Adrenal gland (tissue), 12 donors: ENCODE results near the gene SIAE. TPM values are rescaled to one million over a fixed set of nuclear protein-coding genes. Genes with fewer than 3 reads are reported as not detected.

ENCODE experiments used
- DNase-seq, 7 donors: peaks; one replicate each; pipeline ENCODE4 v3.0.0-alpha.2; 2019 to 2020
- H3K27ac ChIP-seq, 5 donors: fragments of 200-600 bp; sonication (generic) in 4 of 5; 1 replicate in 3 of 5; 2 replicates in 2 of 5; pipeline versions ENCODE4 v1.5.1 to v1.8.0; 2016 to 2020; ENCODE audit warnings: mild to moderate bottlenecking in 1 of 5
- H3K27me3 ChIP-seq: fragments of 200-600 bp; 2 replicates; pipeline ENCODE4 v1.8.0; 2021
- H3K36me3 ChIP-seq, 2 donors: fragments of 200-600 bp; replicated peaks in 1 of 2; 1 replicate in 1 of 2; 2 replicates in 1 of 2; pipeline versions ENCODE4 v1.5.1 to v1.8.0; 2018 to 2022
- H3K4me1 ChIP-seq, 2 donors: fragments of 200-600 bp; replicated peaks in 1 of 2; 1 replicate in 1 of 2; 2 replicates in 1 of 2; pipeline versions ENCODE4 v1.5.1 to v1.8.0; 2018 to 2021
- H3K4me3 ChIP-seq, 4 donors: fragments of 200-600 bp; sonication (generic) in 3 of 4; one replicate each; pipeline ENCODE4 v1.5.1; 2016 to 2018
- H3K9me3 ChIP-seq, 3 donors: fragments of 200-600 bp; sonication (generic) in 1 of 3; replicated peaks in 1 of 3; 1 replicate in 2 of 3; 2 replicates in 1 of 3; pipeline versions ENCODE4 v1.5.1 to v1.8.0; 2016 to 2021
- CTCF ChIP-seq, 6 experiments: fragments of 450-650 bp in 4 of 6; fragments of 200-600 bp in 2 of 6; sonication (generic) in 1 of 6; IDR thresholded peaks; 1 replicate in 5 of 6; 2 replicates in 1 of 6; pipeline versions ENCODE4 v1.5.1 to v1.8.0; 2016 to 2021; ENCODE audit warnings: antibody characterized with exemption in 6 of 6, mild to moderate bottlenecking in 2 of 6, moderate library complexity in 1 of 6
- POLR2A ChIP-seq, 2 donors: fragments of 450-650 bp; IDR thresholded peaks; one replicate each; pipeline ENCODE4 v1.6.1; 2017; ENCODE audit warnings: antibody characterized with exemption in 2 of 2, mild to moderate bottlenecking in 2 of 2, moderate library complexity in 1 of 2
- WGBS, 4 donors: extraction: QIAGEN DNeasy Blood & Tissue Kit in 2 of 4; methylation state at CpG; one replicate each; pipeline versions ENCODE4 v1.1.5 to v1.1.7; 2013 to 2017; 5-methylcytosine and 5-hydroxymethylcytosine counted together
- intact Hi-C, 2 donors: fragments of 100-400 bp; cut with DNase I; formaldehyde crosslinking; loops; one replicate each; pipeline versions ENCODE4 v1.14.1 to v1.15.0; 2022 to 2023
- polyA plus RNA-seq, 3 donors: library from polyadenylated mRNA; stranded (reverse); fragments of 200-250 nt in 2 of 3; fragments of 350-450 nt in 1 of 3; fragmentation: Illumina TruSeq in 1 of 3; extraction: RNeasy Lipid Tissue Mini Kit (QIAGEN cat#74804) in 1 of 3; gene quantifications; one replicate each; pipeline ENCODE4 v1.2.3, GENCODE V29; 2013 to 2014
- total RNA-seq, 9 donors: library from RNA; depleted of rRNA in 4 of 9; stranded (reverse); fragments of >200 nt in 4 of 9; fragments of 120-200 nt in 1 of 9; fragmentation: NEBNext Ultra II Directional in 1 of 9; extraction: Animal tissue kit (Norgen Biotek cat#: 25700) in 1 of 9; gene quantifications; one replicate each; pipeline versions ENCODE4 v1.1.0 to v1.2.4, GENCODE V29; 2013 to 2023
- donor health status: healthy with polysubstance abuse.
- donor health status: Bipolar disorder and iron deficiency.
- donor health status: DM: yes; HTN: yes; CAD: no.
- donor health status: DM: no; HTN: no; CAD: no.
- donor health status: DM: no; HTN: no; CAD: no.
- donor health status: DM: yes; HTN: yes; CAD: no.

SIAE gene
- total and polyA plus RNA-seq, 12 donors, result 6.4 to 50.0 (median 29.0) TPM

GRCh38 chr11:124643605-124644425 is 29.7 kb downstream of the SIAE start:
- 24 to 27% (median 25%) methylated on average over 3 of the region's 3 CpGs for WGBS, 4 donors
- no peak for DNase-seq
- no peak for TF ChIP-seq CTCF (IDR thresholded peaks at IDR 0.05)
- TF ChIP-seq POLR2A (IDR thresholded peaks at IDR 0.05), result no peak
- Histone ChIP-seq H3K27ac (no peak overlapping the region), H3K4me3 (no peak overlapping the region), H3K36me3 (peaks cover 0 to 4% of the 10 kb centered on the region in 2 donors), H3K27me3 (no peaks in the 10 kb centered on the region), H3K9me3 (no peaks in the 10 kb centered on the region), H3K4me1 (no peaks in the 10 kb centered on the region)
- intact Hi-C loops, result no loop called here

GRCh38 chr11:124643042-124643604 is 30.4 kb downstream of the SIAE start:
- Histone ChIP-seq H3K9me3 (no peaks in the 10 kb centered on the region), H3K4me1 (no peaks in the 10 kb centered on the region), H3K36me3 (peaks cover 0 to 8% of the 10 kb centered on the region in 2 donors), H3K27me3 (no peaks in the 10 kb centered on the region), H3K4me3 (no peak overlapping the region), H3K27ac (no peak overlapping the region)
- no peak for TF ChIP-seq POLR2A (IDR thresholded peaks at IDR 0.05)
- 80 to 85% (median 82%) methylated on average over 10 of the region's 10 CpGs for WGBS, 4 donors
- intact Hi-C loops, result no loop called here
- DNase-seq, result no peak

- WGBS, 4 donors, result 88 to 95% (median 91%) methylated on average over 2 to 3 of the region's 3 CpGs
- Histone ChIP-seq H3K9me3 (no peaks in the 10 kb centered on the region), H3K4me1 (no peaks in the 10 kb centered on the region), H3K36me3 (peaks cover 0 to 13% of the 10 kb centered on the region in 2 donors), H3K4me3 (no peak overlapping the region), H3K27me3 (no peaks in the 10 kb centered on the region), H3K27ac (no peak overlapping the region)
- TF ChIP-seq POLR2A (IDR thresholded peaks at IDR 0.05), result no peak
- TF ChIP-seq CTCF (IDR thresholded peaks at IDR 0.05), result no peak
- no peak for DNase-seq
- intact Hi-C loops, result no loop called here
These were observed 30.9 kb downstream of the SIAE start for GRCh38 chr11:124642628-124643027.

- H3K4me3 ChIP-seq, result no peak overlapping the region
- no peak for DNase-seq
- 86 to 93% (median 88%) methylated on average over 5 of the region's 5 CpGs for WGBS, 4 donors
- H3K36me3 ChIP-seq, result peaks cover 0 to 33% of the 10 kb centered on the region in 2 donors
- H3K4me1 ChIP-seq, result no peaks in the 10 kb centered on the region
- no peak for TF ChIP-seq CTCF (IDR thresholded peaks at IDR 0.05)
- TF ChIP-seq POLR2A (IDR thresholded peaks at IDR 0.05), result no peak
- no peak overlapping the region for H3K27ac ChIP-seq
- intact Hi-C loops, result no loop called here
- H3K9me3 ChIP-seq, result no peaks in the 10 kb centered on the region
- no peaks in the 10 kb centered on the region for H3K27me3 ChIP-seq
These were observed 32.9 kb downstream of the SIAE start for GRCh38 chr11:124640666-124641065.
